IPS-15b (cell line): ENCODE measurements around the gene GLP2R.
"Not testable (repeated sequence)": the region's sequence is repeated elsewhere in the genome, so short reads cannot be mapped to it uniquely, and the experiment has no call there.

ENCODE experiments used
- H3K27me3 ChIP-seq: one replicate; pipeline ENCODE4 v1.6.1; 2013; ENCODE audit warnings: low read length; ENCODE audit not compliant: control insufficient read depth, insufficient read depth
- H3K36me3 ChIP-seq: one replicate; pipeline ENCODE4 v1.6.1; 2013; ENCODE audit warnings: low read length; ENCODE audit not compliant: control insufficient read depth, insufficient read depth
- H3K4me1 ChIP-seq: one replicate; pipeline ENCODE4 v1.6.1; 2013; ENCODE audit warnings: mild to moderate bottlenecking, low read length; ENCODE audit not compliant: control insufficient read depth, insufficient read depth
- H3K4me3 ChIP-seq: one replicate; pipeline ENCODE4 v1.5.1; 2013; ENCODE audit warnings: low read depth, low read length
- H3K9ac ChIP-seq: one replicate; pipeline ENCODE4 v1.6.1; 2013; ENCODE audit warnings: low read depth, mild to moderate bottlenecking, low read length
- H3K9me3 ChIP-seq: one replicate; pipeline ENCODE4 v1.6.1; 2013; ENCODE audit warnings: mild to moderate bottlenecking, low read length; ENCODE audit not compliant: control insufficient read depth, insufficient read depth

GLP2R gene

GRCh38 chr17:9825641-9826150, at the start of gene GLP2R:
GLP2R (plus strand) TSS chr17:9825924; CDS start chr17:9826064, 140 bp downstream.
- Histone ChIP-seq H3K27me3 (no peaks in the 10 kb centered on the region), H3K9me3 (no peaks in the 10 kb centered on the region), H3K4me1 (no peaks in the 10 kb centered on the region), H3K4me3 (no peak within 1 kb of the TSS), H3K36me3 (no peaks in the 10 kb centered on the region), H3K9ac (no peak within 1 kb of the TSS)

GRCh38 chr17:9776911-9777310, 48.8 kb upstream of the GLP2R start:
- Histone ChIP-seq H3K36me3 (no peaks in the 10 kb centered on the region), H3K9me3 (no peaks in the 10 kb centered on the region), H3K27me3 (no peaks in the 10 kb centered on the region), H3K9ac (no peak overlapping the region), H3K4me3 (no peak overlapping the region), H3K4me1 (no peaks in the 10 kb centered on the region)

- H3K36me3 ChIP-seq = no peaks in the 10 kb centered on the region
- no peak overlapping the region for H3K4me3 ChIP-seq
- H3K27me3 ChIP-seq = no peaks in the 10 kb centered on the region
- H3K9me3 ChIP-seq = no peaks in the 10 kb centered on the region
- no peaks in the 10 kb centered on the region for H3K4me1 ChIP-seq
- no peak overlapping the region for H3K9ac ChIP-seq
These were observed 45.2 kb upstream of the GLP2R start for GRCh38 chr17:9780552-9780951.

- no peak overlapping the region for H3K4me3 ChIP-seq
- no peaks in the 10 kb centered on the region for H3K9me3 ChIP-seq
- no peaks in the 10 kb centered on the region for H3K4me1 ChIP-seq
- no peaks in the 10 kb centered on the region for H3K36me3 ChIP-seq
- no peaks in the 10 kb centered on the region for H3K27me3 ChIP-seq
- H3K9ac ChIP-seq = no peak overlapping the region
These were observed 42.7 kb upstream of the GLP2R start for GRCh38 chr17:9783050-9783449.

- not testable (repeated sequence) for H3K9ac ChIP-seq
These were observed 42.3 kb upstream of the GLP2R start for GRCh38 chr17:9783465-9783864.

GRCh38 chr17:9784544-9784943, 41.2 kb upstream of the GLP2R start:
- Histone ChIP-seq H3K9ac (no peak overlapping the region), H3K4me3 (no peak overlapping the region), H3K9me3 (no peaks in the 10 kb centered on the region), H3K4me1 (no peaks in the 10 kb centered on the region), H3K27me3 (no peaks in the 10 kb centered on the region), H3K36me3 (no peaks in the 10 kb centered on the region)

More at GRCh38 chr17:9783465-9783864, 42.3 kb upstream of the GLP2R start:
- not testable (repeated sequence) for H3K27me3 ChIP-seq, H3K4me1 ChIP-seq, H3K4me3 ChIP-seq, H3K9me3 ChIP-seq, H3K36me3 ChIP-seq

GRCh38 chr17:9788601-9789000, 37.1 kb upstream of the GLP2R start:
- Histone ChIP-seq H3K9ac (no peak overlapping the region), H3K4me1 (no peaks in the 10 kb centered on the region), H3K4me3 (no peak overlapping the region), H3K36me3 (no peaks in the 10 kb centered on the region), H3K9me3 (no peaks in the 10 kb centered on the region), H3K27me3 (no peaks in the 10 kb centered on the region)

GRCh38 chr17:9790316-9790715, 35.4 kb upstream of the GLP2R start:
- no peaks in the 10 kb centered on the region for H3K27me3 ChIP-seq
- H3K9me3 ChIP-seq = no peaks in the 10 kb centered on the region
- H3K4me3 ChIP-seq = no peak overlapping the region
- H3K9ac ChIP-seq = no peak overlapping the region
- H3K36me3 ChIP-seq = no peaks in the 10 kb centered on the region
- H3K4me1 ChIP-seq = no peaks in the 10 kb centered on the region

GRCh38 chr17:9790889-9791876, 34.5 kb upstream of the GLP2R start, which contains the start of gene DHRS7C:
DHRS7C (minus strand) TSS chr17:9791592; CDS start chr17:9791284, 308 bp downstream.
- Histone ChIP-seq H3K4me1 (no peaks in the 10 kb centered on the region), H3K36me3 (no peaks in the 10 kb centered on the region), H3K9ac (no peak within 1 kb of the TSS), H3K4me3 (no peak within 1 kb of the TSS), H3K9me3 (no peaks in the 10 kb centered on the region), H3K27me3 (no peaks in the 10 kb centered on the region)

GRCh38 chr17:9792181-9792840, 33.4 kb upstream of the GLP2R start:
- H3K36me3 ChIP-seq = no peaks in the 10 kb centered on the region
- no peak overlapping the region for H3K9ac ChIP-seq
- no peak overlapping the region for H3K4me3 ChIP-seq
- no peaks in the 10 kb centered on the region for H3K9me3 ChIP-seq
- H3K27me3 ChIP-seq = no peaks in the 10 kb centered on the region
- no peaks in the 10 kb centered on the region for H3K4me1 ChIP-seq

- Histone ChIP-seq H3K36me3 (no peaks in the 10 kb centered on the region), H3K9me3 (no peaks in the 10 kb centered on the region), H3K9ac (no peak overlapping the region), H3K27me3 (no peaks in the 10 kb centered on the region), H3K4me1 (no peaks in the 10 kb centered on the region), H3K4me3 (no peak overlapping the region)
These were observed 27.7 kb upstream of the GLP2R start for GRCh38 chr17:9798008-9798407.
